ENCODE measurements around the gene OR6B2.

Gene OR6B2

GRCh38 chr2:240030379-240031094 lies at the start of gene OR6B2:
OR6B2 (minus strand) TSS chr2:240030429; CDS start chr2:240030429, 0 bp downstream.
- no peak for DNase-seq
- TF ChIP-seq GATA1 (IDR thresholded peaks at IDR 0.05; ENCODE audit: low read depth, low read length), result no peak
- no peak for TF ChIP-seq POLR2A (IDR thresholded peaks at IDR 0.05; ENCODE audit: low read length)

- no peak for DNase-seq
- TF ChIP-seq POLR2A (IDR thresholded peaks at IDR 0.05; ENCODE audit: low read length) (no peak), GATA1 (IDR thresholded peaks at IDR 0.05; ENCODE audit: low read depth, low read length) (no peak)
Measured at GRCh38 chr2:240078631-240079030, 48.4 kb upstream of the OR6B2 start.

GRCh38 chr2:240077442-240077841 lies 47.2 kb upstream of the OR6B2 start:
- no peak for TF ChIP-seq POLR2A (IDR thresholded peaks at IDR 0.05; ENCODE audit: low read length)
- no peak for TF ChIP-seq GATA1 (IDR thresholded peaks at IDR 0.05; ENCODE audit: low read depth, low read length)
- DNase-seq, result no peak

- DNase-seq, result no peak
- TF ChIP-seq GATA1 (IDR thresholded peaks at IDR 0.05; ENCODE audit: low read depth, low read length) (no peak), POLR2A (IDR thresholded peaks at IDR 0.05; ENCODE audit: low read length) (no peak)
Measured at GRCh38 chr2:240074545-240074944, 44.3 kb upstream of the OR6B2 start.

- TF ChIP-seq GATA1 (IDR thresholded peaks at IDR 0.05; ENCODE audit: low read depth, low read length), result no peak
- no peak for TF ChIP-seq POLR2A (IDR thresholded peaks at IDR 0.05; ENCODE audit: low read length)
- no peak for DNase-seq
Measured at GRCh38 chr2:240070907-240071306, 40.7 kb upstream of the OR6B2 start.

GRCh38 chr2:240069829-240070228 lies 39.6 kb upstream of the OR6B2 start:
- DNase-seq, result no peak
- TF ChIP-seq GATA1 (IDR thresholded peaks at IDR 0.05; ENCODE audit: low read depth, low read length), result no peak

- DNase-seq, result no peak
- TF ChIP-seq GATA1 (IDR thresholded peaks at IDR 0.05; ENCODE audit: low read depth, low read length) (no peak), POLR2A (IDR thresholded peaks at IDR 0.05; ENCODE audit: low read length) (no peak)
Measured at GRCh38 chr2:240068193-240068592, 38.0 kb upstream of the OR6B2 start.

GRCh38 chr2:240066489-240066888 lies 36.3 kb upstream of the OR6B2 start:
- no peak for DNase-seq
- no peak for TF ChIP-seq GATA1 (IDR thresholded peaks at IDR 0.05; ENCODE audit: low read depth, low read length)
- no peak for TF ChIP-seq POLR2A (IDR thresholded peaks at IDR 0.05; ENCODE audit: low read length)

GRCh38 chr2:240064898-240065297 lies 34.7 kb upstream of the OR6B2 start:
- no peak for DNase-seq
- TF ChIP-seq POLR2A (IDR thresholded peaks at IDR 0.05; ENCODE audit: low read length) (no peak), GATA1 (IDR thresholded peaks at IDR 0.05; ENCODE audit: low read depth, low read length) (no peak)

GRCh38 chr2:240060977-240061591 lies 30.9 kb upstream of the OR6B2 start:
- DNase-seq, result peak; percentile 43 to 58
- no peak for TF ChIP-seq POLR2A (IDR thresholded peaks at IDR 0.05; ENCODE audit: low read length)
- TF ChIP-seq GATA1 (IDR thresholded peaks at IDR 0.05; ENCODE audit: low read depth, low read length), result no peak

- DNase-seq, result no peak
- TF ChIP-seq POLR2A (IDR thresholded peaks at IDR 0.05; ENCODE audit: low read length) (no peak), GATA1 (IDR thresholded peaks at IDR 0.05; ENCODE audit: low read depth, low read length) (no peak)
Measured at GRCh38 chr2:240056678-240057077, 26.4 kb upstream of the OR6B2 start.

GRCh38 chr2:240055177-240055917 lies 25.1 kb upstream of the OR6B2 start:
- no peak for DNase-seq
- TF ChIP-seq POLR2A (IDR thresholded peaks at IDR 0.05; ENCODE audit: low read length) (no peak), GATA1 (IDR thresholded peaks at IDR 0.05; ENCODE audit: low read depth, low read length) (no peak)

GRCh38 chr2:240053173-240054155 lies 23.2 kb upstream of the OR6B2 start, which contains the start of gene OR6B3:
OR6B3 (minus strand) TSS chr2:240053521.
- DNase-seq, result no peak
- TF ChIP-seq GATA1 (IDR thresholded peaks at IDR 0.05; ENCODE audit: low read depth, low read length) (no peak), POLR2A (IDR thresholded peaks at IDR 0.05; ENCODE audit: low read length) (no peak)
